Trophoblast cell (in vitro differentiated cells and primary cell): ENCODE data around the gene PRPF31.

Experiments
- DNase-seq, 2 donors: peaks; one replicate each; pipeline ENCODE4 v3.0.0-alpha.2; 2016
- H2AFZ ChIP-seq: 2 replicates; pipeline ENCODE4 v1.6.1; 2013; ENCODE audit warnings: low read length, moderate library complexity, mild to moderate bottlenecking; ENCODE audit not compliant: insufficient read depth, poor library complexity
- H2AK5ac ChIP-seq: 2 replicates; pipeline ENCODE4 v1.6.1; 2013; ENCODE audit warnings: mild to moderate bottlenecking, low read length
- H2BK120ac ChIP-seq: 2 replicates; pipeline ENCODE4 v1.6.1; 2013; ENCODE audit warnings: low read length, mild to moderate bottlenecking, moderate library complexity; ENCODE audit not compliant: insufficient read depth, poor library complexity
- H2BK12ac ChIP-seq: 2 replicates; pipeline ENCODE4 v1.6.1; 2013; ENCODE audit warnings: mild to moderate bottlenecking, low read length, moderate library complexity
- H2BK5ac ChIP-seq: 2 replicates; pipeline ENCODE4 v1.6.1; 2013; ENCODE audit warnings: low read length, low read depth, moderate library complexity, mild to moderate bottlenecking; ENCODE audit not compliant: poor library complexity
- H3K14ac ChIP-seq: 2 replicates; pipeline ENCODE4 v1.6.1; 2013; ENCODE audit warnings: mild to moderate bottlenecking, low read length
- H3K18ac ChIP-seq: 2 replicates; pipeline ENCODE4 v1.6.1; 2013; ENCODE audit warnings: mild to moderate bottlenecking, low read length
- H3K23ac ChIP-seq: 2 replicates; pipeline ENCODE4 v1.6.1; 2013; ENCODE audit warnings: low read length
- H3K27ac ChIP-seq: 2 replicates; pipeline ENCODE4 v1.5.1; 2013; ENCODE audit warnings: low read depth, mild to moderate bottlenecking, inconsistent platforms, low read length, moderate library complexity
- H3K27me3 ChIP-seq: 2 replicates; pipeline ENCODE4 v1.6.1; 2013; ENCODE audit warnings: inconsistent platforms, mild to moderate bottlenecking, low read length, moderate library complexity; ENCODE audit not compliant: insufficient read depth
- H3K36me3 ChIP-seq, 2 experiments: 1 replicate in 1 of 2; 2 replicates in 1 of 2; pipeline ENCODE4 v1.6.1; 2013; ENCODE audit warnings: low read length in 2 of 2, mild to moderate bottlenecking in 2 of 2, moderate library complexity in 1 of 2; ENCODE audit not compliant: insufficient read depth in 2 of 2, control insufficient read depth in 1 of 2
- H3K4ac ChIP-seq: 2 replicates; pipeline ENCODE4 v1.6.1; 2013; ENCODE audit warnings: low read depth, mild to moderate bottlenecking, low read length, moderate library complexity
- H3K4me1 ChIP-seq, 2 experiments: 1 replicate in 1 of 2; 2 replicates in 1 of 2; pipeline ENCODE4 v1.6.1; 2013; ENCODE audit warnings: low read length in 2 of 2, mild to moderate bottlenecking in 2 of 2, moderate library complexity in 1 of 2; ENCODE audit not compliant: insufficient read depth in 2 of 2, control insufficient read depth in 1 of 2
- H3K4me2 ChIP-seq: 2 replicates; pipeline ENCODE4 v1.6.1; 2013; ENCODE audit warnings: inconsistent platforms, mild to moderate bottlenecking, low read length, moderate library complexity
- H3K4me3 ChIP-seq: 2 replicates; pipeline ENCODE4 v1.5.1; 2013; ENCODE audit warnings: mild to moderate bottlenecking, low read depth, low read length, inconsistent platforms
- H3K79me1 ChIP-seq: one replicate; pipeline ENCODE4 v1.6.1; 2013; ENCODE audit warnings: low read length
- H3K79me2 ChIP-seq: 2 replicates; pipeline ENCODE4 v1.6.1; 2013; ENCODE audit warnings: low read length, mild to moderate bottlenecking; ENCODE audit not compliant: control insufficient read depth, insufficient read depth, poor library complexity
- H3K9ac ChIP-seq: 2 replicates; pipeline ENCODE4 v1.6.1; 2013; ENCODE audit warnings: mild to moderate bottlenecking, low read length
- H3K9me3 ChIP-seq: 2 replicates; pipeline ENCODE4 v1.6.1; 2013; ENCODE audit warnings: low read depth, mild to moderate bottlenecking, control low read depth, inconsistent platforms, low read length; ENCODE audit not compliant: insufficient read depth
- H4K12ac ChIP-seq: 2 replicates; pipeline ENCODE4 v1.6.1; 2013; ENCODE audit warnings: low read depth, mild to moderate bottlenecking, low read length, moderate library complexity
- H4K8ac ChIP-seq: 2 replicates; pipeline ENCODE4 v1.6.1; 2013; ENCODE audit warnings: low read depth, mild to moderate bottlenecking, low read length, moderate library complexity
- H4K91ac ChIP-seq: one replicate; pipeline ENCODE4 v1.6.1; 2013; ENCODE audit warnings: low read depth, mild to moderate bottlenecking, low read length, moderate library complexity
- WGBS: extraction: QIAGEN DNeasy Blood & Tissue Kit; methylation state at CpG from one replicate; pipeline ENCODE4 v1.1.7; 2013; ENCODE audit warnings: missing lambda C conversion rate; ENCODE audit not compliant: insufficient read length, insufficient coverage; ENCODE audit errors: extremely low coverage; 5-methylcytosine and 5-hydroxymethylcytosine counted together

The PRPF31 gene

GRCh38 chr19:54173951-54174834 is 58.6 kb downstream of the PRPF31 start:
- H3K4me1 ChIP-seq = peaks cover 4 to 10% of the 10 kb centered on the region in 2 experiments
- H3K79me1 ChIP-seq = peaks cover 4% of the 10 kb centered on the region
- peaks cover 20 to 26% of the 10 kb centered on the region in 2 experiments for H3K36me3 ChIP-seq
- DNase-seq = no peak
- H2BK120ac ChIP-seq = no peak overlapping the region
- no peak overlapping the region for H3K9ac ChIP-seq
- H3K4me3 ChIP-seq = no peak overlapping the region
- H2AK5ac ChIP-seq = no peak overlapping the region
- no peaks in the 10 kb centered on the region for H3K27me3 ChIP-seq
- no peaks in the 10 kb centered on the region for H3K79me2 ChIP-seq
- H3K18ac ChIP-seq = no peak overlapping the region
- H2BK5ac ChIP-seq = no peak overlapping the region
- no peak overlapping the region for H4K8ac ChIP-seq
- no peak overlapping the region for H3K23ac ChIP-seq
- no peak overlapping the region for H4K12ac ChIP-seq
- H3K14ac ChIP-seq = no peak overlapping the region
- H3K9me3 ChIP-seq = peaks cover 1% of the 10 kb centered on the region
- H2AFZ ChIP-seq = no peak overlapping the region
- H3K4me2 ChIP-seq = no peak overlapping the region
- H3K27ac ChIP-seq = no peak overlapping the region
- no peak overlapping the region for H3K4ac ChIP-seq
- WGBS = no CpG with 5 or more reads among the region's 25 CpGs
- H2BK12ac ChIP-seq = no peak overlapping the region
- no peak overlapping the region for H4K91ac ChIP-seq

- Histone ChIP-seq H3K23ac (no peak overlapping the region), H3K18ac (no peak overlapping the region), H3K4me3 (no peak overlapping the region), H2BK12ac (no peak overlapping the region), H3K4ac (no peak overlapping the region), H3K27me3 (no peaks in the 10 kb centered on the region), H2AK5ac (no peak overlapping the region), H3K36me3 (peaks cover 51 to 55% of the 10 kb centered on the region in 2 experiments), H3K79me2 (no peaks in the 10 kb centered on the region), H2BK120ac (no peak overlapping the region), H2AFZ (no peak overlapping the region), H3K79me1 (no peaks in the 10 kb centered on the region), H3K27ac (no peak overlapping the region), H3K4me2 (no peak overlapping the region), H3K9me3 (peaks cover 5% of the 10 kb centered on the region), H4K12ac (no peak overlapping the region), H2BK5ac (no peak overlapping the region), H3K9ac (no peak overlapping the region), H4K91ac (no peak overlapping the region), H4K8ac (no peak overlapping the region), H3K14ac (no peak overlapping the region), H3K4me1 (no peaks in the 10 kb centered on the region)
- no CpG with 5 or more reads among the region's 23 CpGs for WGBS
- peak; percentile 56 to 77 for DNase-seq
These were observed 63.2 kb downstream of the PRPF31 start for GRCh38 chr19:54178581-54179261.

GRCh38 chr19:54179262-54179852 is 63.8 kb downstream of the PRPF31 start:
- H4K91ac ChIP-seq = no peak overlapping the region
- H3K9ac ChIP-seq = no peak overlapping the region
- DNase-seq = no peak
- H3K4ac ChIP-seq = no peak overlapping the region
- no peak overlapping the region for H2BK120ac ChIP-seq
- no peak overlapping the region for H3K27ac ChIP-seq
- no peak overlapping the region for H2BK5ac ChIP-seq
- H4K12ac ChIP-seq = no peak overlapping the region
- no peak overlapping the region for H3K23ac ChIP-seq
- no peak overlapping the region for H2AFZ ChIP-seq
- no peak overlapping the region for H4K8ac ChIP-seq
- H2AK5ac ChIP-seq = no peak overlapping the region
- no peak overlapping the region for H2BK12ac ChIP-seq
- H3K14ac ChIP-seq = no peak overlapping the region
- no peaks in the 10 kb centered on the region for H3K79me2 ChIP-seq
- no peaks in the 10 kb centered on the region for H3K4me1 ChIP-seq
- H3K9me3 ChIP-seq = peaks cover 5% of the 10 kb centered on the region
- H3K27me3 ChIP-seq = no peaks in the 10 kb centered on the region
- no peak overlapping the region for H3K4me3 ChIP-seq
- H3K18ac ChIP-seq = no peak overlapping the region
- no CpG with 5 or more reads among the region's 10 CpGs for WGBS
- H3K36me3 ChIP-seq = peaks cover 56 to 57% of the 10 kb centered on the region in 2 experiments
- H3K79me1 ChIP-seq = no peaks in the 10 kb centered on the region
- no peak overlapping the region for H3K4me2 ChIP-seq

GRCh38 chr19:54179921-54180461 is 64.4 kb downstream of the PRPF31 start:
- WGBS = no CpG with 5 or more reads among the region's 10 CpGs
- H3K79me2 ChIP-seq = no peaks in the 10 kb centered on the region
- no peak overlapping the region for H3K9ac ChIP-seq
- H3K23ac ChIP-seq = no peak overlapping the region
- H2BK12ac ChIP-seq = no peak overlapping the region
- H3K9me3 ChIP-seq = peaks cover 5% of the 10 kb centered on the region
- no peak overlapping the region for H4K8ac ChIP-seq
- peak; percentile 33 to 64 for DNase-seq
- H3K79me1 ChIP-seq = no peaks in the 10 kb centered on the region
- H2BK120ac ChIP-seq = no peak overlapping the region
- no peak overlapping the region for H2AK5ac ChIP-seq
- no peaks in the 10 kb centered on the region for H3K4me1 ChIP-seq
- H4K12ac ChIP-seq = no peak overlapping the region
- H3K27me3 ChIP-seq = no peaks in the 10 kb centered on the region
- no peak overlapping the region for H3K27ac ChIP-seq
- no peak overlapping the region for H4K91ac ChIP-seq
- no peak overlapping the region for H3K4me2 ChIP-seq
- peaks cover 56 to 57% of the 10 kb centered on the region in 2 experiments for H3K36me3 ChIP-seq
- no peak overlapping the region for H3K18ac ChIP-seq
- H3K4me3 ChIP-seq = no peak overlapping the region
- no peak overlapping the region for H2AFZ ChIP-seq
- no peak overlapping the region for H2BK5ac ChIP-seq
- no peak overlapping the region for H3K4ac ChIP-seq
- no peak overlapping the region for H3K14ac ChIP-seq
